GM23248 (cell line): ENCODE measurements around the gene SLBP. TPM values are rescaled to one million over a fixed set of nuclear protein-coding genes. Genes with fewer than 3 reads are reported as not detected.

Source experiments
- DNase-seq: peaks from one replicate; pipeline ENCODE4 v3.0.0-alpha.2; 2015
- H2AFZ ChIP-seq: fragments of 200-600 bp; sonication (generic); 2 replicates; pipeline ENCODE4 v1.6.1; 2016; ENCODE audit warnings: antibody characterized with exemption
- H3F3A ChIP-seq: fragments of 200-600 bp; sonication (generic); 2 replicates; pipeline ENCODE4 v1.6.1; 2016; ENCODE audit warnings: mild to moderate bottlenecking, antibody characterized with exemption, mixed run types; ENCODE audit not compliant: insufficient read depth
- H3K27ac ChIP-seq: fragments of 200-600 bp; sonication (generic); 2 replicates; pipeline ENCODE4 v1.5.1; 2016; ENCODE audit warnings: mild to moderate bottlenecking
- H3K27me3 ChIP-seq: fragments of 200-600 bp; sonication (generic); replicated peaks from 2 replicates; pipeline ENCODE4 v1.6.1; 2016; ENCODE audit warnings: mild to moderate bottlenecking; ENCODE audit not compliant: insufficient read depth
- H3K36me3 ChIP-seq: fragments of 200-600 bp; sonication (generic); 2 replicates; pipeline ENCODE4 v1.6.1; 2016; ENCODE audit warnings: low read depth, mild to moderate bottlenecking
- H3K4me1 ChIP-seq: fragments of 200-600 bp; sonication (generic); 2 replicates; pipeline ENCODE4 v1.6.1; 2016; ENCODE audit warnings: mild to moderate bottlenecking; ENCODE audit not compliant: insufficient read depth
- H3K4me2 ChIP-seq: fragments of 200-600 bp; sonication (generic); one replicate; pipeline ENCODE4 v1.6.1; 2016; ENCODE audit warnings: mild to moderate bottlenecking; ENCODE audit not compliant: unreplicated experiment
- H3K4me3 ChIP-seq: fragments of 200-600 bp; sonication (generic); 2 replicates; pipeline ENCODE4 v1.5.1; 2016; ENCODE audit warnings: mild to moderate bottlenecking
- H3K79me2 ChIP-seq: fragments of 200-600 bp; sonication (generic); 2 replicates; pipeline ENCODE4 v1.6.1; 2016; ENCODE audit warnings: mild to moderate bottlenecking; ENCODE audit not compliant: insufficient read depth
- H3K9ac ChIP-seq: fragments of 200-600 bp; sonication (generic); 2 replicates; pipeline ENCODE4 v1.6.1; 2016; ENCODE audit warnings: mild to moderate bottlenecking
- H3K9me2 ChIP-seq: fragments of 200-600 bp; sonication (generic); 2 replicates; pipeline ENCODE4 v1.6.1; 2016; ENCODE audit warnings: mixed run types, mild to moderate bottlenecking, moderate library complexity; ENCODE audit not compliant: insufficient read depth
- H3K9me3 ChIP-seq: fragments of 200-600 bp; sonication (generic); one replicate; pipeline ENCODE4 v1.6.1; 2017; ENCODE audit warnings: low read depth
- H4K20me1 ChIP-seq: fragments of 200-600 bp; sonication (generic); 2 replicates; pipeline ENCODE4 v1.6.0; 2016; ENCODE audit not compliant: insufficient read depth
- EZH2 ChIP-seq: fragments of 200-600 bp; sonication (generic); IDR thresholded peaks from 2 replicates; pipeline ENCODE4 v1.6.1; 2018; ENCODE audit warnings: antibody characterized with exemption, mild to moderate bottlenecking; ENCODE audit not compliant: insufficient read depth, poor library complexity, severe bottlenecking
- EZH2phosphoT487 ChIP-seq: fragments of 200-600 bp; sonication (generic); IDR thresholded peaks from 2 replicates; pipeline ENCODE4 v1.6.1; 2018; ENCODE audit warnings: antibody characterized with exemption, moderate library complexity, mild to moderate bottlenecking, low read depth; ENCODE audit not compliant: insufficient read depth
- WGBS, 2 experiments: methylation state at CpG; one replicate each; pipeline ENCODE4 v1.1.6; 2015 to 2017; ENCODE audit warnings: low lambda C conversion rate in 2 of 2, low coverage in 1 of 2; ENCODE audit errors: missing lambda C conversion rate in 2 of 2; 5-methylcytosine and 5-hydroxymethylcytosine counted together
- in situ Hi-C: fragments of 300-500 bp; cut with MboI; formaldehyde crosslinking; loops from 2 replicates; pipeline ENCODE4 v1.15.0; 2020
- polyA plus RNA-seq: library from polyadenylated mRNA; unstranded; fragments of >200 nt; fragmentation: Nextera tagmentation; extraction: Ambion mirVana; gene quantifications from 2 replicates; pipeline ENCODE4 v1.2.1, GENCODE V29; 2016
- total RNA-seq: library from RNA; depleted of rRNA; stranded (reverse); fragments of >200 nt; shearing (Covaris generic); gene quantifications from 2 replicates; pipeline ENCODE4 v1.2.3, GENCODE V29; 2014

The SLBP gene
- total and polyA plus RNA-seq, 2 experiments from 2014 or later = 72.7 to 85.8 TPM

GRCh38 chr4:1669270-1669669 lies 42.8 kb downstream of the SLBP start:
- WGBS, 2 experiments = 93 to 94% methylated on average over 8 to 12 of the region's 12 CpGs
- no peaks in the 10 kb centered on the region for H3F3A ChIP-seq
- DNase-seq = no peak
- in situ Hi-C loops = no loop called here
- H3K27ac ChIP-seq = no peak overlapping the region
- TF ChIP-seq EZH2phosphoT487 = no peak
- no peak for TF ChIP-seq EZH2
- H3K36me3 ChIP-seq = no peaks in the 10 kb centered on the region
- H3K27me3 ChIP-seq = no peaks in the 10 kb centered on the region
- no peaks in the 10 kb centered on the region for H3K4me1 ChIP-seq
- no peaks in the 10 kb centered on the region for H3K9me3 ChIP-seq
- no peak overlapping the region for H3K4me2 ChIP-seq
- H3K9ac ChIP-seq = no peak overlapping the region
- H4K20me1 ChIP-seq = no peaks in the 10 kb centered on the region
- H3K9me2 ChIP-seq = no peaks in the 10 kb centered on the region
- H2AFZ ChIP-seq = no peak overlapping the region
- H3K79me2 ChIP-seq = no peaks in the 10 kb centered on the region
- no peak overlapping the region for H3K4me3 ChIP-seq

GRCh38 chr4:1668488-1668840 lies 43.7 kb downstream of the SLBP start:
- H3K4me3 ChIP-seq = no peak overlapping the region
- H3K36me3 ChIP-seq = no peaks in the 10 kb centered on the region
- TF ChIP-seq EZH2 (no peak), EZH2phosphoT487 (no peak)
- DNase-seq = no peak
- H3K4me1 ChIP-seq = no peaks in the 10 kb centered on the region
- no peaks in the 10 kb centered on the region for H4K20me1 ChIP-seq
- H3K27me3 ChIP-seq = no peaks in the 10 kb centered on the region
- no peak overlapping the region for H3K9ac ChIP-seq
- no peak overlapping the region for H2AFZ ChIP-seq
- H3K79me2 ChIP-seq = no peaks in the 10 kb centered on the region
- H3F3A ChIP-seq = no peaks in the 10 kb centered on the region
- H3K9me3 ChIP-seq = no peaks in the 10 kb centered on the region
- no peak overlapping the region for H3K4me2 ChIP-seq
- no peak overlapping the region for H3K27ac ChIP-seq
- 92 to 94% methylated on average over 8 of the region's 8 CpGs for WGBS, 2 experiments
- in situ Hi-C loops = no loop called here
- H3K9me2 ChIP-seq = no peaks in the 10 kb centered on the region

DNA sequence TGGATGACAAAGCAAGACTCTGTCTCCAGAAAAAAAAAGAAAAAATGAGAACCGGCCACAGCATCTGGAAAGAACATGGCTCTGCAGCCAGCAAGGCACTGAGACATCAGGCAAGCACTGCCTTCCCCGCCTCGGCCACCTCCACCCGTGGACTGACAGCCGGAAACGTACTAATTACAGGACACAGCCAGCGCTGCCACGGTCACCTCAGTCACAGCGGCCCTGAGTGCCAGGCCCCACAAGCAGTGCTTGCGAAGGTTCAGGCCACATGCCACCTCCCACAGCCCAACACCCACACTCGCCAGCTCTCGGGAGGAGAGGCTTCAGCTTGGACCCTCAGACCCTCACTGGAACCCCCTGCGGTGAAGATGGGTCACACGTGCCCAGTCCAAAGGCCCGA lies 44.8 kb downstream of the SLBP start:
- no peaks in the 10 kb centered on the region for H3K9me2 ChIP-seq
- in situ Hi-C loops = no loop called here
- no peak for DNase-seq
- H2AFZ ChIP-seq = no peak overlapping the region
- H3K9me3 ChIP-seq = no peaks in the 10 kb centered on the region
- no peaks in the 10 kb centered on the region for H3K79me2 ChIP-seq
- H4K20me1 ChIP-seq = no peaks in the 10 kb centered on the region
- no peak overlapping the region for H3K27ac ChIP-seq
- H3K27me3 ChIP-seq = no peaks in the 10 kb centered on the region
- WGBS, 2 experiments = 77% methylated on average over 13 to 15 of the region's 15 CpGs
- no peak for TF ChIP-seq EZH2phosphoT487
- TF ChIP-seq EZH2 = no peak
- H3K4me2 ChIP-seq = no peak overlapping the region
- H3K36me3 ChIP-seq = no peaks in the 10 kb centered on the region
- no peaks in the 10 kb centered on the region for H3K4me1 ChIP-seq
- H3K4me3 ChIP-seq = no peak overlapping the region
- H3F3A ChIP-seq = no peaks in the 10 kb centered on the region
- no peak overlapping the region for H3K9ac ChIP-seq

- no peaks in the 10 kb centered on the region for H3K9me3 ChIP-seq
- DNase-seq = no peak
- H4K20me1 ChIP-seq = no peaks in the 10 kb centered on the region
- no peaks in the 10 kb centered on the region for H3K27me3 ChIP-seq
- H3K27ac ChIP-seq = no peak overlapping the region
- no peak overlapping the region for H2AFZ ChIP-seq
- no peaks in the 10 kb centered on the region for H3K36me3 ChIP-seq
- H3K79me2 ChIP-seq = no peaks in the 10 kb centered on the region
- in situ Hi-C loops = no loop called here
- H3K4me3 ChIP-seq = no peak overlapping the region
- WGBS, 2 experiments = 72 to 81% methylated on average over 12 of the region's 12 CpGs
- H3K9ac ChIP-seq = no peak overlapping the region
- no peaks in the 10 kb centered on the region for H3F3A ChIP-seq
- H3K4me1 ChIP-seq = no peaks in the 10 kb centered on the region
- H3K4me2 ChIP-seq = no peak overlapping the region
- H3K9me2 ChIP-seq = no peaks in the 10 kb centered on the region
- no peak for TF ChIP-seq EZH2
- TF ChIP-seq EZH2phosphoT487 = no peak
These were observed 45.7 kb downstream of the SLBP start for GRCh38 chr4:1666391-1666790.

DNA sequence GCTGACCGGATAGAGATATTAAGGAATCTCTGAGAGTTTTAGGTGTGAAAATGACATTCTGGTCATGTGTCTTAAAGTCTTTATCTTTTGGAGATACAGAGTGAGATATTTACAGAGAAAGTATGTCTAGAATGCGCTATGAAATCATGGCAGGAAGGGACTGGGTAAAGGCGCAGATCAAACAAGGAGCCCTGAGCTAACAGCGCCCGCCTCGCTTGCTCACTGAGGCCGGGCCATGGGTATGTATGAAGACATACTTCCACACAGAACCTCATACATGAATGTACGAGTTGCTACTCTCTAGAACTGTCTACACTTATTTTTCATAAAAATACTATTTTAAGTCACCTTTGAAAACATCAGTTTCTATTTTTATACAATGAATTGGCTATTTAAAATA lies 48.0 kb downstream of the SLBP start:
- no peaks in the 10 kb centered on the region for H3K9me3 ChIP-seq
- TF ChIP-seq EZH2 (no peak), EZH2phosphoT487 (no peak)
- H3K9me2 ChIP-seq = no peaks in the 10 kb centered on the region
- H3K4me3 ChIP-seq = no peak overlapping the region
- no peak overlapping the region for H3K27ac ChIP-seq
- in situ Hi-C loops = no loop called here
- no peak overlapping the region for H2AFZ ChIP-seq
- DNase-seq = no peak
- H3K4me1 ChIP-seq = no peaks in the 10 kb centered on the region
- H3K79me2 ChIP-seq = no peaks in the 10 kb centered on the region
- WGBS, 2 experiments = 84 to 89% methylated on average over 8 of the region's 8 CpGs
- no peak overlapping the region for H3K9ac ChIP-seq
- no peaks in the 10 kb centered on the region for H3K27me3 ChIP-seq
- H4K20me1 ChIP-seq = no peaks in the 10 kb centered on the region
- no peaks in the 10 kb centered on the region for H3K36me3 ChIP-seq
- no peaks in the 10 kb centered on the region for H3F3A ChIP-seq
- H3K4me2 ChIP-seq = no peak overlapping the region
